Peyer's patch (tissue), 4 donors: ENCODE measurements around the gene INPPL1.

Experiments used
- CTCF ChIP-seq, 6 experiments: fragments of 450-650 bp in 4 of 6; fragments of 200-600 bp in 2 of 6; sonication (generic) in 1 of 6; IDR thresholded peaks; one replicate each; pipeline ENCODE4 v1.5.1; 2017 to 2019; ENCODE audit warnings: antibody characterized with exemption in 6 of 6, mild to moderate bottlenecking in 3 of 6, moderate library complexity in 1 of 6
- POLR2A ChIP-seq, 2 donors: fragments of 450-650 bp; IDR thresholded peaks; one replicate each; pipeline ENCODE4 v1.5.1; 2017; ENCODE audit warnings: antibody characterized with exemption in 2 of 2, mild to moderate bottlenecking in 2 of 2, moderate library complexity in 2 of 2

GRCh38 chr11:72247584-72247983, 23.0 kb downstream of the INPPL1 start:
- no peak for TF ChIP-seq CTCF (IDR thresholded peaks at IDR 0.05)
- TF ChIP-seq POLR2A (IDR thresholded peaks at IDR 0.05) = no peak
